ENCODE measurements around the gene EPN1. TPM values are rescaled to one million over a fixed set of nuclear protein-coding genes. Genes with fewer than 3 reads are reported as not detected.

Gene EPN1
- total RNA-seq, 4 donors from 2014 or later = 44.8 to 165 (median 70.2) TPM

GRCh38 chr19:55683449-55684261, 8.6 kb downstream of the EPN1 start:
- TF ChIP-seq CTCF (IDR thresholded peaks at IDR 0.05) = no peak
- 85 to 92% methylated on average over 9 to 20 of the region's 22 CpGs for WGBS, 2 donors (ENCODE audit: low coverage in 1 of 2)
- Histone ChIP-seq H3K9me3 (no peaks in the 10 kb centered on the region), H3K27ac (no peak overlapping the region), H3K4me3 (no peak overlapping the region), H3K27me3 (no peaks in the 10 kb centered on the region), H3K36me3 (peaks cover 0 to 98% of the 10 kb centered on the region in 2 donors), H3K4me1 (peaks cover 0 to 60% (median 0%) of the 10 kb centered on the region in 3 donors)
- no peak for ATAC-seq

DNA sequence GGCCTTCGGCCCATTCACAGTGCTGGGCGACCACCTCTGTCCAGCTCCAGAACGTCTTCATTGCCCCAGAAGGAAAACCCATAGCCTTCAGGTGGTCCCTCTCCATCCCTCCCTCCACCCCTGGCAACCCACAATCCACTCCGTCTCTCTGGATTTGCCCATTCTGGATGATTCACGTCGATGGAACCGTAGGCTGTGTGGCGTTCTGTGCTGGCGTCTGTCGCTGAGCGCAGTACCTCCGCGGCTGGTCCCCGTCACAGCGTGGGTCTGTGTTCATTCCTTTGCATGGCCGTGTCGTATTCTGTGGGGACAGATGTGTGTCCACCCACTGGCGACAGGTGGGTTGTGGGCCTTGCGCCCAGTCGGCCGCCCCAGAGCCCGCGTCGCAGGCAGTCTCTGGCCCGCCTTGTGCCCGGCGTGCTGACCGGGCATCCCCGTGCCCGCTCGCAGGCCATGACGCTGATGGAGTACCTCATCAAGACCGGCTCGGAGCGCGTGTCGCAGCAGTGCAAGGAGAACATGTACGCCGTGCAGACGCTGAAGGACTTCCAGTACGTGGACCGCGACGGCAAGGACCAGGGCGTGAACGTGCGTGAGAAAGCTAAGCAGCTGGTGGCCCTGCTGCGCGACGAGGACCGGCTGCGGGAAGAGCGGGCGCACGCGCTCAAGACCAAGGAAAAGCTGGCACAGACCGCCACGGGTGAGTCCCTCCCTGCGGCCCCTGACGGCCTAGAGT, 10.1 kb downstream of the EPN1 start:
- WGBS, 2 donors (ENCODE audit: low coverage in 1 of 2) = 96% methylated on average over 13 of the region's 60 CpGs; no CpG with 5 or more reads in 1 of the 2 donors
- peaks cover 0 to 98% of the 10 kb centered on the region in 2 donors for H3K36me3 ChIP-seq
- no peak for TF ChIP-seq POLR2AphosphoS5 (IDR thresholded peaks at IDR 0.05)
- TF ChIP-seq EP300 (IDR thresholded peaks at IDR 0.05) = no peak
- no peak for TF ChIP-seq CTCF (IDR thresholded peaks at IDR 0.05)
- no peak for TF ChIP-seq POLR2A (IDR thresholded peaks at IDR 0.05)
- H3K27me3 ChIP-seq = no peaks in the 10 kb centered on the region
- H3K4me1 ChIP-seq = peaks cover 0 to 48% (median 0%) of the 10 kb centered on the region in 3 donors
- no peaks in the 10 kb centered on the region for H3K9me3 ChIP-seq
- H3K4me3 ChIP-seq = no peak overlapping the region
- no peak for ATAC-seq
- no peak overlapping the region for H3K27ac ChIP-seq

DNA sequence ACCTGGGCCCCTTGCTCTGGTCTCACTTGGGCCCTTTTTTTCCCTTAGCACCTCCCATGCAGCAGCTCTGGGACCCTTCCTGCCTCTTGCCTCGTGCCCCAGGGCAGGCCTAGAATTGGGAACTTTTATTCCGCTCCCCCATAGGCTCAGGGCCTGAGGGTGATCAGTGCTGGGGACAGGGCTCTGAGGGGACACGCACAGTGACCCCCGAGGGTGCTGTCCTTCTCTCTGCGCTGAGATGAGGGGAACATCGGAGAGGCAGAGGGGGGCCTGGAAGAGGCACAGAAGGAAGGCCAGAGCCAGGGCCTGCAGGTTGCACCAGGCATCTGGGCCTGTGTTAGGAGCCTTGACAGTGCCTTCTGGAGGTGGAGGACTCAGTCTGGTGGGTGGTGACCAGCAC, 10.8 kb downstream of the EPN1 start:
- TF ChIP-seq EP300 (IDR thresholded peaks at IDR 0.05) (no peak), POLR2AphosphoS5 (IDR thresholded peaks at IDR 0.05) (no peak), CTCF (IDR thresholded peaks at IDR 0.05) (no peak), POLR2A (IDR thresholded peaks at IDR 0.05) (no peak)
- no peak overlapping the region for H3K4me3 ChIP-seq
- H3K9me3 ChIP-seq = no peaks in the 10 kb centered on the region
- H3K4me1 ChIP-seq = peaks cover 0 to 42% (median 0%) of the 10 kb centered on the region in 3 donors
- no peaks in the 10 kb centered on the region for H3K27me3 ChIP-seq
- H3K27ac ChIP-seq = no peak overlapping the region
- peaks cover 0 to 98% of the 10 kb centered on the region in 2 donors for H3K36me3 ChIP-seq
- no CpG with 5 or more reads among the region's 6 CpGs for WGBS, 2 donors (ENCODE audit: low coverage in 1 of 2)
- no peak for ATAC-seq

DNA sequence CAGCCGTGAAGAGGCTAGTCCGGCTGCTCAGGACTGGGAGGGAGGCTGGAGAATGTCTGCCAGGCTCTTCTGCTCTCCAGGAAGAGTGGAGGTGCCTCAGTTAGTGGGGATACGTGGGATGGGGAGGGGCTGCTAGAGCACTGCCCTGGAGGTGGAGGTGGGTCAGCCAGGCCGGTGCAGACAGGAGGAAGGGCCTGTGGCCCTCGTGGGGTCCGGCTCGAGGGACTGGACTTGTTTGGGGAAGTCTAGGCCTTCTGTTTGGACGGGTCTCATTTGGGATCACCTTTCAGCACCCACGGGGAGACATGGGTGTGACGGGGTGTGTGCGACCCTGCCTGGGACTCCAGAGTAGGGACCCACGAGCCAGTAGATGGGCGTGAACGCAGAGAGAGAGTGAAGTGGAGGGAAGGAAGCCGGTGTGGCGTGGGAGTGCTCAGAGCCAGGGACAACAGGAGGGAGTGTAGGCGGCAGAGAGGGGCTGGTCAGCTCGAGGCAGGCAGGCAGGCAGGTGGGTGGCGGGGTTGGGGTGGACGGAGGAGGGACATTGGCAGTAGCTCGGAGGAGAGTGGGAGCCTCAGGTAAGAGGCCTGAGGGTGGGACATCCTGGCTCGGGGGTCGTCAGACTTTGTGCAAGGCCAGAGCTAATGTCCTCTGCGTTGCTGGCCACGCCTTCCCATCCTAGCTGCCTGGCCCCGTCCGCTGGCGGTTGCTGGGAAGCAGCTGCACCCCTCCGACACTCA, 11.5 kb downstream of the EPN1 start:
- no peak for TF ChIP-seq CTCF (IDR thresholded peaks at IDR 0.05)
- TF ChIP-seq POLR2AphosphoS5 (IDR thresholded peaks at IDR 0.05) = no peak
- no peak for TF ChIP-seq POLR2A (IDR thresholded peaks at IDR 0.05)
- no peak for TF ChIP-seq EP300 (IDR thresholded peaks at IDR 0.05)
- no peak for ATAC-seq

More for the DNA sequence above, 11.5 kb downstream of the EPN1 start:
- 72 to 83% methylated on average over 9 to 14 of the region's 29 CpGs for WGBS, 2 donors (ENCODE audit: low coverage in 1 of 2)
- H3K27ac ChIP-seq = no peak overlapping the region
- H3K4me1 ChIP-seq = peaks cover 0 to 35% (median 0%) of the 10 kb centered on the region in 3 donors
- peaks cover 0 to 100% of the 10 kb centered on the region in 2 donors for H3K36me3 ChIP-seq
- H3K9me3 ChIP-seq = no peaks in the 10 kb centered on the region
- no peak overlapping the region for H3K4me3 ChIP-seq
- H3K27me3 ChIP-seq = no peaks in the 10 kb centered on the region
